GM18870 (cell line): Measurements from ENCODE around the gene MRPS22.

Experiments
- ATAC-seq: cut with Tn5 transposase; IDR thresholded peaks from one replicate; pipeline ENCODE4 v1.9.1; 2021; ENCODE audit warnings: moderate library complexity; ENCODE audit not compliant: unreplicated experiment

The MRPS22 gene

GRCh38 chr3:139311557-139311956 is 32.3 kb upstream of the MRPS22 start:
- ATAC-seq = no peak

GRCh38 chr3:139312416-139312815 is 31.4 kb upstream of the MRPS22 start:
- no peak for ATAC-seq

GRCh38 chr3:139312959-139313358 is 30.9 kb upstream of the MRPS22 start:
- no peak for ATAC-seq

GRCh38 chr3:139313921-139314320 is 29.9 kb upstream of the MRPS22 start:
- ATAC-seq = no peak

- ATAC-seq = no peak
Measured at GRCh38 chr3:139317215-139317614, 26.6 kb upstream of the MRPS22 start.

GRCh38 chr3:139317660-139318430 is 26.0 kb upstream of the MRPS22 start:
- ATAC-seq = no peak

- ATAC-seq = no peak
Measured at GRCh38 chr3:139318431-139318816, 25.4 kb upstream of the MRPS22 start.

- no peak for ATAC-seq
Measured at GRCh38 chr3:139318826-139319225, 25.0 kb upstream of the MRPS22 start.

- ATAC-seq = no peak
Measured at GRCh38 chr3:139319428-139320402, 24.1 kb upstream of the MRPS22 start.

- no peak for ATAC-seq
Measured at GRCh38 chr3:139320551-139321309, 23.1 kb upstream of the MRPS22 start.

- no peak for ATAC-seq
Measured at GRCh38 chr3:139322346-139322745, 21.5 kb upstream of the MRPS22 start.

GRCh38 chr3:139323146-139323545 is 20.7 kb upstream of the MRPS22 start:
- no peak for ATAC-seq

GRCh38 chr3:139324456-139324855 is 19.4 kb upstream of the MRPS22 start:
- ATAC-seq = no peak

- no peak for ATAC-seq
Measured at GRCh38 chr3:139325551-139325950, 18.3 kb upstream of the MRPS22 start.

- ATAC-seq = no peak
Measured at GRCh38 chr3:139326131-139326530, 17.7 kb upstream of the MRPS22 start.

- ATAC-seq = no peak
Measured at GRCh38 chr3:139326707-139327106, 17.1 kb upstream of the MRPS22 start.

- ATAC-seq = no peak
Measured at GRCh38 chr3:139327231-139327630, 16.6 kb upstream of the MRPS22 start.

- ATAC-seq = no peak
Measured at GRCh38 chr3:139327861-139328260, 16.0 kb upstream of the MRPS22 start.

- no peak for ATAC-seq
Measured at GRCh38 chr3:139328356-139328755, 15.5 kb upstream of the MRPS22 start.

GRCh38 chr3:139329364-139329850 is 14.4 kb upstream of the MRPS22 start:
- ATAC-seq = peak; percentile 75

- no peak for ATAC-seq
Measured at GRCh38 chr3:139332092-139332491, 11.7 kb upstream of the MRPS22 start.
